Thyroid gland (tissue), 4 donors: ENCODE measurements around the gene ZNF641. TPM values are rescaled to one million over a fixed set of nuclear protein-coding genes. Genes with fewer than 3 reads are reported as not detected.

Experiments
- DNase-seq, 2 donors: peaks; one replicate each; pipeline ENCODE4 v3.0.0-alpha.2; 2019
- H3K27ac ChIP-seq, 3 donors: fragments of 200-600 bp; sonication (generic); 1 replicate in 2 of 3; 2 replicates in 1 of 3; pipeline ENCODE4 v1.5.1; 2016 to 2019; ENCODE audit warnings: mild to moderate bottlenecking in 1 of 3, moderate library complexity in 1 of 3
- H3K27me3 ChIP-seq: fragments of 200-600 bp; sonication (generic); one replicate; pipeline ENCODE4 v1.5.1; 2019
- H3K36me3 ChIP-seq, 2 donors: fragments of 200-600 bp; sonication (generic); one replicate each; pipeline ENCODE4 v1.5.1; 2016 to 2019
- H3K4me1 ChIP-seq, 2 donors: fragments of 200-600 bp; sonication (generic); one replicate each; pipeline ENCODE4 v1.5.1; 2017 to 2019
- H3K4me3 ChIP-seq, 3 donors: fragments of 200-600 bp; sonication (generic); replicated peaks in 1 of 3; 1 replicate in 2 of 3; 2 replicates in 1 of 3; pipeline ENCODE4 v1.5.1; 2016; ENCODE audit warnings: mild to moderate bottlenecking in 1 of 3
- H3K9me3 ChIP-seq: fragments of 200-600 bp; sonication (generic); one replicate; pipeline ENCODE4 v1.5.1; 2017
- POLR2A ChIP-seq, 2 donors: fragments of 450-650 bp; IDR thresholded peaks; one replicate each; pipeline ENCODE4 v1.6.1; 2017; ENCODE audit warnings: antibody characterized with exemption in 2 of 2, mild to moderate bottlenecking in 2 of 2, moderate library complexity in 1 of 2
- WGBS, 2 donors: methylation state at CpG; one replicate each; pipeline ENCODE4 v1.1.5; 2017; 5-methylcytosine and 5-hydroxymethylcytosine counted together
- intact Hi-C: fragments of 100-400 bp; cut with DNase I; formaldehyde crosslinking; loops from one replicate; pipeline ENCODE4 v1.15.1; 2023
- total RNA-seq, 4 donors: library from RNA; depleted of rRNA; stranded (reverse); fragments of >200 nt; gene quantifications; one replicate each; pipeline ENCODE4 v1.2.3, GENCODE V29; 2016
- TF ChIP-seq, protein P1 (sequence below), 6 experiments: fragments of 200-600 bp in 3 of 6; fragments of 450-650 bp in 3 of 6; sonication (generic) in 3 of 6; IDR thresholded peaks; one replicate each; pipeline ENCODE4 v1.5.1; 2016 to 2019; ENCODE audit warnings: antibody characterized with exemption in 6 of 6, mild to moderate bottlenecking in 2 of 6, inconsistent platforms in 1 of 6, moderate library complexity in 1 of 6

Gene ZNF641
- total RNA-seq, 4 donors from 2014 or later = 19.1 to 119 (median 29.9) TPM

DNA sequence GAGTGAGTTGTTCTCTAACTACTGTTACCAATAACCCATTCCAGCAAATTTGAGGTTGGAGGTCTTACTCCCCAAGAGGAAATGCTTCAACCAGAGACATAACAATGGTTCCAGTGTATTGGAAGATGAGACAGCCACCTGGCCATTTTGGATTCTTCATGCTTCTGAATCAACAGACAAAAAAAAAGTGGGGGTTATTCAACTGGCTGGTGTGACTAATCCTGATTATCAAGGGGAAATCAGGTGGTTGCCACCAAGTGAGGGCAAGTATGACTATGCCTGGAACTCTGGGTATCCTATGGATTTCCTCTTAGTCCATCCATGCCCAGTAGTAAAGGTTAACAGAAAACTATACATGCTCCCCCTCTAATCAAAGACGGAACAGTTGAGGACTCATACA, 29.9 kb upstream of the ZNF641 start:
- no peak for TF ChIP-seq POLR2A (IDR thresholded peaks at IDR 0.05)
- TF ChIP-seq, protein P1, sequence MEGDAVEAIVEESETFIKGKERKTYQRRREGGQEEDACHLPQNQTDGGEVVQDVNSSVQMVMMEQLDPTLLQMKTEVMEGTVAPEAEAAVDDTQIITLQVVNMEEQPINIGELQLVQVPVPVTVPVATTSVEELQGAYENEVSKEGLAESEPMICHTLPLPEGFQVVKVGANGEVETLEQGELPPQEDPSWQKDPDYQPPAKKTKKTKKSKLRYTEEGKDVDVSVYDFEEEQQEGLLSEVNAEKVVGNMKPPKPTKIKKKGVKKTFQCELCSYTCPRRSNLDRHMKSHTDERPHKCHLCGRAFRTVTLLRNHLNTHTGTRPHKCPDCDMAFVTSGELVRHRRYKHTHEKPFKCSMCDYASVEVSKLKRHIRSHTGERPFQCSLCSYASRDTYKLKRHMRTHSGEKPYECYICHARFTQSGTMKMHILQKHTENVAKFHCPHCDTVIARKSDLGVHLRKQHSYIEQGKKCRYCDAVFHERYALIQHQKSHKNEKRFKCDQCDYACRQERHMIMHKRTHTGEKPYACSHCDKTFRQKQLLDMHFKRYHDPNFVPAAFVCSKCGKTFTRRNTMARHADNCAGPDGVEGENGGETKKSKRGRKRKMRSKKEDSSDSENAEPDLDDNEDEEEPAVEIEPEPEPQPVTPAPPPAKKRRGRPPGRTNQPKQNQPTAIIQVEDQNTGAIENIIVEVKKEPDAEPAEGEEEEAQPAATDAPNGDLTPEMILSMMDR (IDR thresholded peaks at IDR 0.05) = no peak
- H3K9me3 ChIP-seq = no peaks in the 10 kb centered on the region
- no peaks in the 10 kb centered on the region for H3K27me3 ChIP-seq
- no peaks in the 10 kb centered on the region for H3K36me3 ChIP-seq
- H3K4me3 ChIP-seq = no peak overlapping the region
- intact Hi-C loops = no loop called here
- no peaks in the 10 kb centered on the region for H3K4me1 ChIP-seq
- 85 to 91% methylated on average over 1 of the region's 1 CpG for WGBS, 2 donors
- no peak overlapping the region for H3K27ac ChIP-seq
- DNase-seq = no peak

DNA sequence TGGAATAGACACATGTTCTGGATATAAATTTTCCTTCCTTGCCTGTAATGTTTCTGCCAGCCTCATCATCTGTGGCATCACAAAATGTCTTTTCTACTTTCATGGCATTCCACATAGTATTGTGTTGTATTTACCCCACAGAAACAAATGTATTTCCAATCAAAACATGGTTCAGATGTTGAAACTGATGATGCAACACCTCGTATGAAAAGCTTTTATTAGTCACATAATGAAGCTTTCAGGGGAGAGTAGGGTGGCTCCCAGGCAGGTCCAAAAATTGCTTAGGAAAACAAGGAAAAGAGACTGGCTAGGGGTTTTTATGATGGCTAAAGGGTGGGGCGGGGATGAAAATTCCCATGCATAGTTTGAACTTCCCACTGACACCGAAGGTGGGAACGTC, 29.1 kb upstream of the ZNF641 start:
- no peaks in the 10 kb centered on the region for H3K36me3 ChIP-seq
- TF ChIP-seq POLR2A (IDR thresholded peaks at IDR 0.05) = no peak
- TF ChIP-seq, protein P1 (IDR thresholded peaks at IDR 0.05) = no peak
- intact Hi-C loops = no loop called here

DNA sequence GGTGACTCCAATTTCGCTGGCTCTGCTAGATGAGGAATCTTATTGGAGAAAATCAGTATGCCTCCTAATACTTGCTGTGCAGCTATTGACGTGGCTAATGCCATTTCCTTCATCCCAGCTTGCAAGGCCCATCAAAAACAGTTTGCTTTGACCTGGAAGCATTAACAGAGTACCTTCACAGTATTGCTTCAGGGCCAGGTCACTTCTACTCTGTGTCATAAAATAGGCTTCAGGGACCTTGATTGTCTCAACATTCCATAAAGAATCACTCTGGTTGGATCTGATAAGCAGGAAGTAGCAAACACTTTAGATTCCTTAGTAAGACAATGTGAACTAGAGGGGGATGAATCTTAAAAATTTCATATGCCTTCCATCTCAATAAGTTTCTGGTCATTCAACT, 26.9 kb upstream of the ZNF641 start:
- 47 to 80% methylated on average over 2 of the region's 2 CpGs for WGBS, 2 donors
- no peak for DNase-seq
- Histone ChIP-seq H3K4me1 (no peaks in the 10 kb centered on the region), H3K27ac (no peak overlapping the region), H3K27me3 (no peaks in the 10 kb centered on the region), H3K36me3 (no peaks in the 10 kb centered on the region), H3K9me3 (no peaks in the 10 kb centered on the region), H3K4me3 (no peak overlapping the region)
- intact Hi-C loops = no loop called here
- TF ChIP-seq, protein P1 (IDR thresholded peaks at IDR 0.05) = no peak
- TF ChIP-seq POLR2A (IDR thresholded peaks at IDR 0.05) = no peak

More for the DNA sequence above, 29.1 kb upstream of the ZNF641 start:
- Histone ChIP-seq H3K27me3 (no peaks in the 10 kb centered on the region), H3K27ac (no peak overlapping the region), H3K4me1 (no peaks in the 10 kb centered on the region), H3K4me3 (no peak overlapping the region), H3K9me3 (no peaks in the 10 kb centered on the region)
- 79% methylated on average over 4 of the region's 4 CpGs for WGBS, 2 donors
- no peak for DNase-seq

DNA sequence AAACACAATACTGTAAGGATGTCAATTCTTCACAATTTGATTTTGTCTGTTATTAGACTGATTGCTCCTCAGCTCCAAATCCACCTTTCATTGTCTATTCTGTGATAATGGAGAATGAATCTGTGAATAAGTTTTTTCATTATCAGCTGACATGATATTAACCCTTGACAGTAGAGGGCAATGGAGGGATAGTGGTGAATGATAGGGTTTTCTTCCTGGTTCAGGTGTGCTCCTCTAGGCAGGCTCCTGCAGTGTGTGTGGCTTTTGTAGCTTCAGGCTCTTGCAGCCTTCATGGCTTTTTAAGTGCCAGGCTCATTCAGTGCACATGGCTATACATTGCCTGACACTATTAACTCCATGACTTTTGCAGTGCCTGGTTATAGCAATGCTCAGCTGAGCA, 23.4 kb upstream of the ZNF641 start:
- Histone ChIP-seq H3K27me3 (no peaks in the 10 kb centered on the region), H3K9me3 (no peaks in the 10 kb centered on the region), H3K4me1 (no peaks in the 10 kb centered on the region), H3K36me3 (no peaks in the 10 kb centered on the region), H3K27ac (no peak overlapping the region), H3K4me3 (no peak overlapping the region)
- TF ChIP-seq, protein P1 (IDR thresholded peaks at IDR 0.05) = no peak
- TF ChIP-seq POLR2A (IDR thresholded peaks at IDR 0.05) = no peak
- intact Hi-C loops = no loop called here
- DNase-seq = no peak

DNA sequence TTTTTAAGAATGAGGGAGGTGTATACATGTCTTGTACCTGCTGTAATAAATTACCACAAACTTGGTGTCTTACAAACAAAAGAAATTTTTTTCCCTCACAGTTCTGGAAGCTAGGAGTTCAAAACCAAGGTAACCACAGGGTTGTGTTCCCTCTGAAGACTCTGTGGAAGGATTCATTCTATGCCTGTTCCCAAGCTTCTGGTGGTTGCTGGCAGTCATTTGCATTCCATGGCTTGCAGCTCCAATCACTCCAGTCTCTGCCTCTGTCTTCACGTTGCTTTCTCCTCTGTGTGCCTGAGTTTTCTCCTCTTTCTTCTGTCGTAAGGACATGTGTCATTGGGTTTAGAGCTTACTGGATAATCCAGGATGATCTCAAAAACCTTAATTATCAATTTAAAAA, 15.4 kb upstream of the ZNF641 start:
- no peak for TF ChIP-seq POLR2A (IDR thresholded peaks at IDR 0.05)
- TF ChIP-seq, protein P1 (IDR thresholded peaks at IDR 0.05) = no peak
- no peaks in the 10 kb centered on the region for H3K36me3 ChIP-seq
- no peaks in the 10 kb centered on the region for H3K4me1 ChIP-seq
- no peaks in the 10 kb centered on the region for H3K9me3 ChIP-seq
- no peak overlapping the region for H3K27ac ChIP-seq
- no peaks in the 10 kb centered on the region for H3K27me3 ChIP-seq
- intact Hi-C loops = no loop called here
- H3K4me3 ChIP-seq = no peak overlapping the region
- DNase-seq = no peak
- WGBS, 2 donors = 49 to 55% methylated on average over 2 of the region's 2 CpGs
